ENCODE measurements around the gene RABEP2.

DNA sequence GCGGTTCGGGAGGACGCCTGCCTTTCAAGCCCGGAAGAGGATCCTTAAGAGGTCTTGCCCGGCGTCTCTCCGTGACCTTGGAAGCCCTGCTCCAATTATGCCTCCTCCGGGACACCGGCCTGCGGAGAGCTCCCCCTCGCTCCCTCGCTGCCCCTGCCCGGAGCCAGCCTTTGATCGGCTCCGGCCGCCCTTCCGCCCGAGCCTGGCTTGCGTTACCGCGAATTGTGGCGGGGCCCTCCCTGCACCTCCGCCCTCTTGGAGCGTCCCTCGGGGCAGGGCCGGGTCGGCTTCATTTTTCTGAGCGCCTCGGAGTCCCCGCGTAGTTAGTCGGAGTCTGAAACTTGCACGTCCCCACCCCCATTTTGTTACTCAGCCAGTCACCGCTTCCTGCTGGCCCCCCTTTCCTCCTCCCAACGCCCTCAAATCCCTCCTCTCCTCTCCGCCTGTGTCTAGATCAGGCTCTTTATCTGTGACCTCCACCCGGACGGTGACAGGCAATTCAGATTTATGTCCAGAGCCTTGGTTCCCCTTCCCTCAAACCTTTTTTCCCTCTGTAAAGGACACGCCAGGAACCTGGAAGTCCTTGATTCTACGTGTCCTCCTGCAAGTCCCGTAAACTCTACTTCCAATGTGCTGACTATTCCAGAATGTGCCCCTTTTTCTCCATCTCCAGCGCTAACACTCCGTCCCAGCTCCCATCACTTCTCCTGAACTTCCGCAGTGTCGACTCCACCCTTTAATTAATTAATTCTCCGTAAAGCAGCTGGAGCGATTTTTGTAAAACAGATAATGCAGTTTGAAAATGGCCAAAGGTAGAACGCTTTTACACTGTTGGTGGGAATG, 569 bp upstream of the RABEP2 start:
- TF ChIP-seq, protein P1, sequence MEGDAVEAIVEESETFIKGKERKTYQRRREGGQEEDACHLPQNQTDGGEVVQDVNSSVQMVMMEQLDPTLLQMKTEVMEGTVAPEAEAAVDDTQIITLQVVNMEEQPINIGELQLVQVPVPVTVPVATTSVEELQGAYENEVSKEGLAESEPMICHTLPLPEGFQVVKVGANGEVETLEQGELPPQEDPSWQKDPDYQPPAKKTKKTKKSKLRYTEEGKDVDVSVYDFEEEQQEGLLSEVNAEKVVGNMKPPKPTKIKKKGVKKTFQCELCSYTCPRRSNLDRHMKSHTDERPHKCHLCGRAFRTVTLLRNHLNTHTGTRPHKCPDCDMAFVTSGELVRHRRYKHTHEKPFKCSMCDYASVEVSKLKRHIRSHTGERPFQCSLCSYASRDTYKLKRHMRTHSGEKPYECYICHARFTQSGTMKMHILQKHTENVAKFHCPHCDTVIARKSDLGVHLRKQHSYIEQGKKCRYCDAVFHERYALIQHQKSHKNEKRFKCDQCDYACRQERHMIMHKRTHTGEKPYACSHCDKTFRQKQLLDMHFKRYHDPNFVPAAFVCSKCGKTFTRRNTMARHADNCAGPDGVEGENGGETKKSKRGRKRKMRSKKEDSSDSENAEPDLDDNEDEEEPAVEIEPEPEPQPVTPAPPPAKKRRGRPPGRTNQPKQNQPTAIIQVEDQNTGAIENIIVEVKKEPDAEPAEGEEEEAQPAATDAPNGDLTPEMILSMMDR (IDR thresholded peaks at IDR 0.05; ENCODE audit: borderline replicate concordance, extremely low read depth, low read length, poor library complexity, severe bottlenecking), result no peak
- no peak for TF ChIP-seq EZH2 (IDR thresholded peaks at IDR 0.05; ENCODE audit: borderline replicate concordance, low read depth, low read length, severe bottlenecking)

Measured in DND-41 (cell line).